OCI-LY1 (cell line): Measurements from ENCODE around the gene STXBP6.

ENCODE experiments used
- H2AFZ ChIP-seq: fragments of 200-600 bp; sonication (generic), shearing (Covaris generic); 2 replicates; pipeline ENCODE4 v1.6.0; 2014; ENCODE audit warnings: antibody characterized with exemption, mild to moderate bottlenecking, low read length
- H3F3A ChIP-seq: fragments of 200-600 bp; sonication (generic), shearing (Covaris generic); 2 replicates; pipeline ENCODE4 v1.6.0; 2014; ENCODE audit warnings: mild to moderate bottlenecking, antibody characterized with exemption, low read length, moderate library complexity; ENCODE audit not compliant: insufficient read depth
- H3K27ac ChIP-seq: fragments of 200-600 bp; sonication (generic); 2 replicates; pipeline ENCODE4 v1.5.1; 2014; ENCODE audit warnings: low read length, mixed run types, mild to moderate bottlenecking, low read depth; ENCODE audit not compliant: poor library complexity, severe bottlenecking
- H3K27me3 ChIP-seq: fragments of 200-600 bp; sonication (generic); 2 replicates; pipeline ENCODE4 v1.6.0; 2014; ENCODE audit warnings: antibody characterized with exemption, mild to moderate bottlenecking, low read length, moderate library complexity; ENCODE audit not compliant: insufficient read depth
- H3K36me3 ChIP-seq: fragments of 200-600 bp; sonication (generic); 2 replicates; pipeline ENCODE4 v1.6.1; 2014; ENCODE audit warnings: mild to moderate bottlenecking, antibody characterized with exemption, low read length, moderate library complexity, mixed read lengths; ENCODE audit not compliant: insufficient read depth
- H3K4me1 ChIP-seq: fragments of 200-600 bp; sonication (generic); 2 replicates; pipeline ENCODE4 v1.5.1; 2014; ENCODE audit warnings: mild to moderate bottlenecking, low read length, moderate library complexity; ENCODE audit not compliant: insufficient read depth, severe bottlenecking
- H3K4me2 ChIP-seq: fragments of 200-600 bp; sonication (generic), shearing (Covaris generic); 2 replicates; pipeline ENCODE4 v1.6.1; 2014; ENCODE audit warnings: low read length
- H3K4me3 ChIP-seq: fragments of 200-600 bp; sonication (generic); 2 replicates; pipeline ENCODE4 v1.5.1; 2014; ENCODE audit warnings: low read length, low read depth, mild to moderate bottlenecking, mixed read lengths; ENCODE audit not compliant: poor library complexity, severe bottlenecking
- H3K79me2 ChIP-seq: fragments of 200-600 bp; shearing (Covaris generic); 2 replicates; pipeline ENCODE4 v1.6.1; 2016; ENCODE audit warnings: mixed run types, low read length, mixed read lengths; ENCODE audit not compliant: insufficient read depth
- H3K9ac ChIP-seq: fragments of 200-600 bp; sonication (generic), shearing (Covaris generic); 2 replicates; pipeline ENCODE4 v1.6.1; 2014; ENCODE audit warnings: mild to moderate bottlenecking, low read length, mixed read lengths
- H3K9me2 ChIP-seq: fragments of 200-600 bp; sonication (generic), shearing (Covaris generic); 2 replicates; pipeline ENCODE4 v1.6.1; 2014; ENCODE audit warnings: low read depth, mild to moderate bottlenecking, low read length, mixed read lengths
- H3K9me3 ChIP-seq: fragments of 200-600 bp; shearing (Covaris generic); 2 replicates; pipeline ENCODE4 v1.6.1; 2014; ENCODE audit warnings: low read length, mixed read lengths
- H4K20me1 ChIP-seq: fragments of 200-600 bp; sonication (generic), shearing (Covaris generic); 2 replicates; pipeline ENCODE4 v1.6.0; 2016; ENCODE audit warnings: mild to moderate bottlenecking, low read length; ENCODE audit not compliant: insufficient read depth
- EZH2 ChIP-seq: fragments of 200-600 bp; sonication (generic), shearing (Covaris generic); IDR thresholded peaks from 2 replicates; pipeline ENCODE4 v1.8.0; 2017; ENCODE audit warnings: borderline replicate concordance, mixed run types, mild to moderate bottlenecking, antibody characterized with exemption, low read length, moderate library complexity, mixed read lengths
- TF ChIP-seq, protein P1 (sequence below): fragments of 200-600 bp; sonication (generic), shearing (Covaris generic); IDR thresholded peaks from 2 replicates; pipeline ENCODE4 v1.5.1; 2017; ENCODE audit warnings: mild to moderate bottlenecking, antibody characterized with exemption, low read length, moderate library complexity, mixed read lengths

STXBP6 gene

DNA sequence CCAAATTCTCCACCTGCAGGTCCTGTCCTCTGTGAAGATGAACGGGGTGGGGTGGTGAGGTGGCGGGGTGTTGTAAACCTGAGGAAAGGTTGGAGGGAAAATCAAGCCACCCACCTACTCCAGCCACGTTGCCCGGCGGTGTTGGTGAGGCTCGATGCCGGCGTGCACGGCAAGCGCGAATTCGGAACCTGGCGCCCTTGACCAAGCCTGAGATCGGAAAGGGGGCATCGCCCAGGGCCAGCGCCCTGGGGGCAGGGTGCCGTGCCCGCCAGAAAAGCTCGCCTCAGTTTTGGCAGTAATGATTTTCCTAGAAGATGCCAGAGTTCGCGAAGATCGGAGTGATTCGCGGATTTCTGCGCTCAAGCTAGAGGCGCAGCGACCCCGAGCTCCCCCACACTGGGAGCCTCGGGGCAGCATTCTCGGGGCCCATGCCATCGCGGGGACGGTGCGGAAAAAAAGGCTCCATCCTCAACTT is 817 bp downstream of the STXBP6 start:
- Histone ChIP-seq H3K9me3 (no peaks in the 10 kb centered on the region), H3K9me2 (no peaks in the 10 kb centered on the region), H3F3A (no peaks in the 10 kb centered on the region), H3K4me3 (no peak overlapping the region), H3K79me2 (no peaks in the 10 kb centered on the region), H3K9ac (no peak overlapping the region), H2AFZ (no peak overlapping the region), H3K36me3 (no peaks in the 10 kb centered on the region), H3K27ac (no peak overlapping the region), H3K27me3 (0 out of 2 replicates have a peak, but pooled peaks cover 4% of the 10 kb centered on the region), H3K4me1 (no peaks in the 10 kb centered on the region), H4K20me1 (no peaks in the 10 kb centered on the region), H3K4me2 (no peak overlapping the region)
- no peak for TF ChIP-seq EZH2
- TF ChIP-seq, protein P1, sequence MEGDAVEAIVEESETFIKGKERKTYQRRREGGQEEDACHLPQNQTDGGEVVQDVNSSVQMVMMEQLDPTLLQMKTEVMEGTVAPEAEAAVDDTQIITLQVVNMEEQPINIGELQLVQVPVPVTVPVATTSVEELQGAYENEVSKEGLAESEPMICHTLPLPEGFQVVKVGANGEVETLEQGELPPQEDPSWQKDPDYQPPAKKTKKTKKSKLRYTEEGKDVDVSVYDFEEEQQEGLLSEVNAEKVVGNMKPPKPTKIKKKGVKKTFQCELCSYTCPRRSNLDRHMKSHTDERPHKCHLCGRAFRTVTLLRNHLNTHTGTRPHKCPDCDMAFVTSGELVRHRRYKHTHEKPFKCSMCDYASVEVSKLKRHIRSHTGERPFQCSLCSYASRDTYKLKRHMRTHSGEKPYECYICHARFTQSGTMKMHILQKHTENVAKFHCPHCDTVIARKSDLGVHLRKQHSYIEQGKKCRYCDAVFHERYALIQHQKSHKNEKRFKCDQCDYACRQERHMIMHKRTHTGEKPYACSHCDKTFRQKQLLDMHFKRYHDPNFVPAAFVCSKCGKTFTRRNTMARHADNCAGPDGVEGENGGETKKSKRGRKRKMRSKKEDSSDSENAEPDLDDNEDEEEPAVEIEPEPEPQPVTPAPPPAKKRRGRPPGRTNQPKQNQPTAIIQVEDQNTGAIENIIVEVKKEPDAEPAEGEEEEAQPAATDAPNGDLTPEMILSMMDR: no peak

DNA sequence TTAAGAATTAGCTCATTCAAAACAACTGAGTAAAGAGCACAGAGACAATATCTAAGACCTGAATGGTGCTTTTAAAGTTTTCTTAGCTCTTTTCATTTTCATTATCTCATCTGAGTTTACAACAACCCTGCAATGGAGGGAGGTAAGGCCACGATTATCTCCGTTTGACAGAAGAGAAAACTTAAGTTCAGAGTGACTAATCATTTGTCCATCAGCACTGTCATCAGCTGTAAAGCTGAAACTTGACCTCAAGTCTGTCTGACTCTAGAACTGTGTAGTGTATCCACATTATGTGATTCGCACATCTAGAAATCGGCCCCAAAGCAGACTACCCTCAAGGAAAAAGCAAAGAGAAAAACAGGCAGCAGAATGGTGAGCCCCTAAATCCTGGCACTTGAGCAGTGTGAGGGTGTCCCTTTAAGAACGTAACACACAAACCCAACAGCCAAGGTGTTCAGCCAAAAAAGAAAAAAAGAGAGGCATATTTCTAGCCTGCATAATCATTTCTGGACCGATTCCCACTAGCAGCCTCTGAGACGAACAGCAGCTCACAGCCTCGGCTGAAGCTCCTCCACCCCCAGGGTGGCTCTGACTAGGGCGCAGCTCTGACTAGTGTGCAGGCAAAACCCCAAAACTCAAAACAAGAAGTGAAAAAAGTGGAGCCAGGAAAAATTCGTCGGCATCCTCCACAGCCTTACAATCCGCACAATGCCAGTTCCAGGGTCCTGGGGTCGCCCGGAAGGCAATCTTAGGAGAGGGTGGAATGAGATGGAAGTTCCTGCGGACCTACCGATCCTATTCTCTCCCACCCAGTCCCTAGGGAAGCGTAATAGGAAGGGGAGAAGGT is 1.6 kb downstream of the STXBP6 start:
- TF ChIP-seq, protein P1: no peak
- no peaks in the 10 kb centered on the region for H3K9me2 ChIP-seq

DNA sequence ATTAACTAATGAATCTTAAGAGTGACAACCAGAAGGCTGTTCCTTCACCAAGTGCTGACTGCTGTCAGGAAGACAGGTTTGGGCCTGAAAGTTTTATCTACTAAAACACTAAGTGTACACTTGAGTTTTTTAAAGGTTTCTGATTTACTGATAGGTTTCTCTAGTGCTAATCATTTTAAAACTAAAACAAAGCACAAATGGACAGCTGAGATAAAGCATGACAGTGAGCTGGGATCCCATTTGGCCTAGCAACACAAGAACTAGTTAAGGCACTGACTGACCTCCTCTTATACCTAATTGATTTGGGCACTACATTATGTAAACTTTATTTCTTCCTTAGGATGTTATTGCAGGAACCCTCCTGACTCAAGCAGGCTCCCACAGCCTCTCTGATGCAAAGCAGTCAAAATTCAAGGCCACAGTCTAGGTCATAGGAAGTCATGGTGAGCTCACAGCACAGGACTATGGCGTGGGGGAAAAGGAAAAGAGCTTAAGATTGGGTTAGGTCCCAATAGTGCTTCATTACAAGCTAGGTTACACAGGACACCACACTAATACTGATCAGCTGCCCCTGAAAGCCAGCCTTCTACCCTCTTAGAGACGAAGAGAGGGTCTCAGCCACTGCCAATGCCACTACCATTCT is 3.5 kb downstream of the STXBP6 start:
- no peak overlapping the region for H3K27ac ChIP-seq
- TF ChIP-seq, protein P1: no peak
- TF ChIP-seq EZH2: no peak
- H3K79me2 ChIP-seq: no peaks in the 10 kb centered on the region
- H3K4me2 ChIP-seq: no peak overlapping the region
- no peak overlapping the region for H3K9ac ChIP-seq
- 0 out of 2 replicates have a peak, but pooled peaks cover under 1% of the 10 kb centered on the region for H3K27me3 ChIP-seq
- H3K9me3 ChIP-seq: no peaks in the 10 kb centered on the region
- H3K4me3 ChIP-seq: no peak overlapping the region
- no peaks in the 10 kb centered on the region for H3K4me1 ChIP-seq
- H4K20me1 ChIP-seq: no peaks in the 10 kb centered on the region
- no peaks in the 10 kb centered on the region for H3K36me3 ChIP-seq
- no peak overlapping the region for H2AFZ ChIP-seq
- H3K9me2 ChIP-seq: no peaks in the 10 kb centered on the region
- no peaks in the 10 kb centered on the region for H3F3A ChIP-seq

More for the DNA sequence above, 1.6 kb downstream of the STXBP6 start:
- Histone ChIP-seq H3K9me3 (no peaks in the 10 kb centered on the region), H4K20me1 (no peaks in the 10 kb centered on the region), H3F3A (no peaks in the 10 kb centered on the region), H3K27ac (no peak overlapping the region), H3K36me3 (no peaks in the 10 kb centered on the region), H3K4me1 (no peaks in the 10 kb centered on the region), H2AFZ (no peak overlapping the region), H3K9ac (no peak overlapping the region), H3K27me3 (0 out of 2 replicates have a peak, but pooled peaks cover 4% of the 10 kb centered on the region), H3K79me2 (no peaks in the 10 kb centered on the region), H3K4me3 (no peak overlapping the region), H3K4me2 (no peak overlapping the region)
